K562 (cell line): ENCODE measurements around the gene ZNF213. TPM values are rescaled to one million over a fixed set of nuclear protein-coding genes. Genes with fewer than 3 reads are reported as not detected.

Experiments
- CBX3 ChIP-seq, 2 experiments: IDR thresholded peaks; 1 replicate in 1 of 2; 2 replicates in 1 of 2; pipeline ENCODE4 v1.6.1; 2012; ENCODE audit warnings: inconsistent platforms in 2 of 2, low read length in 2 of 2, borderline replicate concordance in 1 of 2, control low read depth in 1 of 2
- DIDO1 ChIP-seq: fragments of 450-650 bp; IDR thresholded peaks from 2 replicates; pipeline ENCODE4 v1.6.1; 2016; ENCODE audit warnings: low read depth, missing biosample characterization, missing genetic modification characterization
- KDM5B ChIP-seq: fragments of 200-600 bp; sonication (generic); IDR thresholded peaks from 2 replicates; pipeline ENCODE4 v1.6.1; 2012; ENCODE audit warnings: low read depth, mild to moderate bottlenecking, moderate library complexity, low read length, control low read depth, inconsistent platforms; ENCODE audit not compliant: insufficient replicate concordance
- RFX5 ChIP-seq: IDR thresholded peaks from 2 replicates; pipeline ENCODE4 v1.6.1; 2011; ENCODE audit warnings: low read depth, mild to moderate bottlenecking, improper control_type of control experiment, low read length
- SMARCB1 ChIP-seq: IDR thresholded peaks from 2 replicates; pipeline ENCODE4 v1.6.1; 2011; ENCODE audit warnings: improper control_type of control experiment, low read depth; ENCODE audit not compliant: insufficient read length
- ZFPM2 ChIP-seq: fragments of 250-450 bp; sonication (Bioruptor Pico); IDR thresholded peaks from 2 replicates; pipeline ENCODE4 v1.5.1; 2022; ENCODE audit warnings: mild to moderate bottlenecking
- polyA plus RNA-seq, 8 experiments: library from polyadenylated mRNA; depleted of rRNA in 4 of 8; stranded (reverse) in 5 of 8; unstranded in 3 of 8; fragments of >200 nt; fragmentation: Nextera tagmentation in 2 of 8; fragmentation: Illumina TruSeq in 1 of 8; extraction: Ambion mirVana in 2 of 8; extraction: Trizol in 1 of 8; gene quantifications; 2 replicates each; pipeline versions ENCODE4 v1.2.1 to v1.2.3, GENCODE V29; 2011 to 2014; ENCODE audit warnings: inconsistent platforms in 1 of 8, missing spikeins in 1 of 8
- total RNA-seq, 7 experiments: library from RNA; depleted of rRNA in 6 of 7; stranded (reverse); fragments of >200 nt in 6 of 7; fragmentation: Illumina TruSeq in 2 of 7; extraction: Trizol in 2 of 7; gene quantifications; 2 replicates each; pipeline versions ENCODE4 v1.2.1 to v1.2.3, GENCODE V29; 2011 to 2021; ENCODE audit warnings: low replicate concordance in 1 of 7
- TF ChIP-seq, protein P1 (sequence below), 3 experiments: fragments of 200-800 bp in 1 of 3; fragments of 250-450 bp in 1 of 3; fragments of 450-650 bp in 1 of 3; sonication (Bioruptor Pico) in 1 of 3; sonication (Bioruptor generic) in 1 of 3; formaldehyde crosslinking in 1 of 3; IDR thresholded peaks; 2 replicates each; pipeline versions ENCODE4 v1.6.1 to v1.8.0; 2016 to 2022; ENCODE audit warnings: mild to moderate bottlenecking in 2 of 3, missing genetic modification characterization in 2 of 3, missing compliant biosample characterization in 1 of 3, moderate library complexity in 1 of 3
- TF ChIP-seq, protein P2 (sequence below), 3 experiments: IDR thresholded peaks in 2 of 3; conservative IDR thresholded peaks in 1 of 3; 2 replicates each; pipeline ENCODE4 v1.5.1; 2011 to 2012; ENCODE audit warnings: low read length in 3 of 3, mild to moderate bottlenecking in 3 of 3, control low read depth in 2 of 3, improper control_type of control experiment in 1 of 3, inconsistent platforms in 1 of 3, low read depth in 1 of 3, mixed read lengths in 1 of 3, moderate library complexity in 1 of 3; ENCODE audit not compliant: insufficient read depth in 2 of 3
- TF ChIP-seq, protein P3 (sequence below), 2 experiments: fragments of 450-650 bp in 1 of 2; sonication (generic) in 1 of 2; formaldehyde crosslinking in 1 of 2; IDR thresholded peaks; 2 replicates each; pipeline versions ENCODE4 v1.7.1 to v1.9.0; 2016 to 2022; ENCODE audit warnings: inconsistent platforms in 1 of 2, mild to moderate bottlenecking in 1 of 2, missing genetic modification reagents in 1 of 2
- TF ChIP-seq, protein P4 (sequence below): fragments of 250-450 bp; sonication (Bioruptor Pico); IDR thresholded peaks from 2 replicates; pipeline ENCODE4 v1.8.0; 2021; ENCODE audit warnings: moderate library complexity, mild to moderate bottlenecking, inconsistent platforms

Gene ZNF213
- total and polyA plus RNA-seq, 9 of the 15 experiments (the other 6 are each of a cell fraction or from before 2014, with no cell fraction given): 0.49 to 10.0 (median 1.8) TPM

DNA sequence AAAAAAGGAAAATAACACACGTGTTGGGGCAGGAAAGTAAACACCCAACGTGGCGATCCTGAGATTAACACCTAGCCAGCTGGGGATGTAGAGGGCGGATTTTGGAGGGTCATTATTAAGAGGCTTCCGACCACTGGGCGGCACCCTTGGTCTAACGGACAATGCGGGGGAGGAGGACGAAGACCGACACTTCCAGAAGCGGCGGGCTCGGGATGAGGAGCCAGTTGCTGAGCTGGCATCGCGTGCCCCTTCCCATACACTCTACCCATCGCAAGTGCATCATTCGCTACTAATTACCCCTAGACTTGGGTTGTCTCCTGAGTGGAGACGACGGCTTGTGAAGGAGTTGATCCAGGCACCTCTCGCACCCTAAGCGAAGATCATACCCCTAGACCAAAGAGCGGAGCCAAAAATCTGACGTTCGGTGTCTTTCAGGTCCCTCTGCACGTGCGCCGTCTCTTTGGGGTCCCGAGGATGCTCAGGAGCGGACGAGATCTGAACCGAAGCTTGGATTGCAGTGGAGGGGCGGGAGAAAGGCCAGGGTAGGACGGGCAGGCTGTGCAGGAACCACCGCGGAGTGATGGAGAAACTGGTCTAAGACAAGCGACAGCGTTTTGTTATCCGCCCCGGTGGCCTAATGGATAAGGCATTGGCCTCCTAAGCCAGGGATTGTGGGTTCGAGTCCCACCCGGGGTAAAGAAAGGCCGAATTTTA lies 17.6 kb downstream of the ZNF213 start (continued):
- TF ChIP-seq, protein P1, sequence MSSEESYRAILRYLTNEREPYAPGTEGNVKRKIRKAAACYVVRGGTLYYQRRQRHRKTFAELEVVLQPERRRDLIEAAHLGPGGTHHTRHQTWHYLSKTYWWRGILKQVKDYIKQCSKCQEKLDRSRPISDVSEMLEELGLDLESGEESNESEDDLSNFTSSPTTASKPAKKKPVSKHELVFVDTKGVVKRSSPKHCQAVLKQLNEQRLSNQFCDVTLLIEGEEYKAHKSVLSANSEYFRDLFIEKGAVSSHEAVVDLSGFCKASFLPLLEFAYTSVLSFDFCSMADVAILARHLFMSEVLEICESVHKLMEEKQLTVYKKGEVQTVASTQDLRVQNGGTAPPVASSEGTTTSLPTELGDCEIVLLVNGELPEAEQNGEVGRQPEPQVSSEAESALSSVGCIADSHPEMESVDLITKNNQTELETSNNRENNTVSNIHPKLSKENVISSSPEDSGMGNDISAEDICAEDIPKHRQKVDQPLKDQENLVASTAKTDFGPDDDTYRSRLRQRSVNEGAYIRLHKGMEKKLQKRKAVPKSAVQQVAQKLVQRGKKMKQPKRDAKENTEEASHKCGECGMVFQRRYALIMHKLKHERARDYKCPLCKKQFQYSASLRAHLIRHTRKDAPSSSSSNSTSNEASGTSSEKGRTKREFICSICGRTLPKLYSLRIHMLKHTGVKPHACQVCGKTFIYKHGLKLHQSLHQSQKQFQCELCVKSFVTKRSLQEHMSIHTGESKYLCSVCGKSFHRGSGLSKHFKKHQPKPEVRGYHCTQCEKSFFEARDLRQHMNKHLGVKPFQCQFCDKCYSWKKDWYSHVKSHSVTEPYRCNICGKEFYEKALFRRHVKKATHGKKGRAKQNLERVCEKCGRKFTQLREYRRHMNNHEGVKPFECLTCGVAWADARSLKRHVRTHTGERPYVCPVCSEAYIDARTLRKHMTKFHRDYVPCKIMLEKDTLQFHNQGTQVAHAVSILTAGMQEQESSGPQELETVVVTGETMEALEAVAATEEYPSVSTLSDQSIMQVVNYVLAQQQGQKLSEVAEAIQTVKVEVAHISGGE (CRISPR knock-in tag; IDR thresholded peaks at IDR 0.05): peak in 1 of 3 experiments; percentile 70; a peak in 1 of 6 replicates
- TF ChIP-seq, protein P2, sequence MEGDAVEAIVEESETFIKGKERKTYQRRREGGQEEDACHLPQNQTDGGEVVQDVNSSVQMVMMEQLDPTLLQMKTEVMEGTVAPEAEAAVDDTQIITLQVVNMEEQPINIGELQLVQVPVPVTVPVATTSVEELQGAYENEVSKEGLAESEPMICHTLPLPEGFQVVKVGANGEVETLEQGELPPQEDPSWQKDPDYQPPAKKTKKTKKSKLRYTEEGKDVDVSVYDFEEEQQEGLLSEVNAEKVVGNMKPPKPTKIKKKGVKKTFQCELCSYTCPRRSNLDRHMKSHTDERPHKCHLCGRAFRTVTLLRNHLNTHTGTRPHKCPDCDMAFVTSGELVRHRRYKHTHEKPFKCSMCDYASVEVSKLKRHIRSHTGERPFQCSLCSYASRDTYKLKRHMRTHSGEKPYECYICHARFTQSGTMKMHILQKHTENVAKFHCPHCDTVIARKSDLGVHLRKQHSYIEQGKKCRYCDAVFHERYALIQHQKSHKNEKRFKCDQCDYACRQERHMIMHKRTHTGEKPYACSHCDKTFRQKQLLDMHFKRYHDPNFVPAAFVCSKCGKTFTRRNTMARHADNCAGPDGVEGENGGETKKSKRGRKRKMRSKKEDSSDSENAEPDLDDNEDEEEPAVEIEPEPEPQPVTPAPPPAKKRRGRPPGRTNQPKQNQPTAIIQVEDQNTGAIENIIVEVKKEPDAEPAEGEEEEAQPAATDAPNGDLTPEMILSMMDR (IDR thresholded peaks at IDR 0.05 in 2 of 3, conservative IDR thresholded peaks at IDR 0.05 in 1 of 3; ENCODE audit: insufficient read depth in 2 of 3, low read depth in 1 of 3, low read length in 3 of 3): peak; percentile 82 to 86 (median 83)
- TF ChIP-seq, protein P3, sequence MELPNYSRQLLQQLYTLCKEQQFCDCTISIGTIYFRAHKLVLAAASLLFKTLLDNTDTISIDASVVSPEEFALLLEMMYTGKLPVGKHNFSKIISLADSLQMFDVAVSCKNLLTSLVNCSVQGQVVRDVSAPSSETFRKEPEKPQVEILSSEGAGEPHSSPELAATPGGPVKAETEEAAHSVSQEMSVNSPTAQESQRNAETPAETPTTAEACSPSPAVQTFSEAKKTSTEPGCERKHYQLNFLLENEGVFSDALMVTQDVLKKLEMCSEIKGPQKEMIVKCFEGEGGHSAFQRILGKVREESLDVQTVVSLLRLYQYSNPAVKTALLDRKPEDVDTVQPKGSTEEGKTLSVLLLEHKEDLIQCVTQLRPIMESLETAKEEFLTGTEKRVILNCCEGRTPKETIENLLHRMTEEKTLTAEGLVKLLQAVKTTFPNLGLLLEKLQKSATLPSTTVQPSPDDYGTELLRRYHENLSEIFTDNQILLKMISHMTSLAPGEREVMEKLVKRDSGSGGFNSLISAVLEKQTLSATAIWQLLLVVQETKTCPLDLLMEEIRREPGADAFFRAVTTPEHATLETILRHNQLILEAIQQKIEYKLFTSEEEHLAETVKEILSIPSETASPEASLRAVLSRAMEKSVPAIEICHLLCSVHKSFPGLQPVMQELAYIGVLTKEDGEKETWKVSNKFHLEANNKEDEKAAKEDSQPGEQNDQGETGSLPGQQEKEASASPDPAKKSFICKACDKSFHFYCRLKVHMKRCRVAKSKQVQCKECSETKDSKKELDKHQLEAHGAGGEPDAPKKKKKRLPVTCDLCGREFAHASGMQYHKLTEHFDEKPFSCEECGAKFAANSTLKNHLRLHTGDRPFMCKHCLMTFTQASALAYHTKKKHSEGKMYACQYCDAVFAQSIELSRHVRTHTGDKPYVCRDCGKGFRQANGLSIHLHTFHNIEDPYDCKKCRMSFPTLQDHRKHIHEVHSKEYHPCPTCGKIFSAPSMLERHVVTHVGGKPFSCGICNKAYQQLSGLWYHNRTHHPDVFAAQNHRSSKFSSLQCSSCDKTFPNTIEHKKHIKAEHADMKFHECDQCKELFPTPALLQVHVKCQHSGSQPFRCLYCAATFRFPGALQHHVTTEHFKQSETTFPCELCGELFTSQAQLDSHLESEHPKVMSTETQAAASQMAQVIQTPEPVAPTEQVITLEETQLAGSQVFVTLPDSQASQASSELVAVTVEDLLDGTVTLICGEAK (IDR thresholded peaks at IDR 0.05): peak; percentile 89
- TF ChIP-seq, protein P3 (CRISPR knock-in tag; IDR thresholded peaks at IDR 0.05): no peak
- TF ChIP-seq RFX5 (peak; percentile 65; the same call in 1 of the 2 replicates), KDM5B (no peak), ZFPM2 (CRISPR knock-in tag) (no peak), DIDO1 (tag) (peak; percentile 14; the same call in 1 of the 2 replicates), CBX3 (IDR thresholded peaks at IDR 0.05; ENCODE audit: borderline replicate concordance in 1 of 2, low read length in 2 of 2) (peak in 1 of 2 experiments; percentile 86; a peak in 2 of 3 replicates), SMARCB1 (no peak)
- TF ChIP-seq, protein P4, sequence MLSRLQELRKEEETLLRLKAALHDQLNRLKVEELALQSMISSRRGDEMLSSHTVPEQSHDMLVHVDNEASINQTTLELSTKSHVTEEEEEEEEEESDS (CRISPR knock-in tag): no peak
